NCI-H1105 (cell line): ENCODE measurements around the gene ZBTB37.
"Not testable (repeated sequence)": the region's sequence is repeated elsewhere in the genome, so short reads cannot be mapped to it uniquely, and the experiment has no call there.

Experiments
- DNase-seq: peaks from one replicate; lab custom pipeline; 2025; lab: John Stamatoyannopoulos, UW

Gene ZBTB37

DNA sequence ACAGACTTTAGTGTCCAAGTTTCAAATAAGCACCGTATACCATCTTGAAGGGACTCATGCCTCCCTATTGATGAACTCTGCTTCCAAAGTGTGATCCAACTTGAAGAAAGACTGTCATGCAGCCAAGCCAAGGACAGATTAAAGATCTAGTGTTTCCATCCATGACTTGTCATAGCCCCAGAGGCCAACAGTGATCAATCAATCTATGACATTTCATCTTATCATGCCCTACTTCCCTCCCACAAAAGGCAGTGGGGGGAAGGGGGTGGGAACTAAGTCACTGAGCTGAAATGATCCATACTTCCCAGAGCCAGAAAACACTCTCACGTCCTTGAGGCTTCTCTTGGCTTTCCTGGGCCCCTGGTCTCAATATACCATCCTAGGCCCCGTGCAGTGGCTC lies 44.9 kb downstream of the ZBTB37 start:
- DNase-seq = no peak

DNA sequence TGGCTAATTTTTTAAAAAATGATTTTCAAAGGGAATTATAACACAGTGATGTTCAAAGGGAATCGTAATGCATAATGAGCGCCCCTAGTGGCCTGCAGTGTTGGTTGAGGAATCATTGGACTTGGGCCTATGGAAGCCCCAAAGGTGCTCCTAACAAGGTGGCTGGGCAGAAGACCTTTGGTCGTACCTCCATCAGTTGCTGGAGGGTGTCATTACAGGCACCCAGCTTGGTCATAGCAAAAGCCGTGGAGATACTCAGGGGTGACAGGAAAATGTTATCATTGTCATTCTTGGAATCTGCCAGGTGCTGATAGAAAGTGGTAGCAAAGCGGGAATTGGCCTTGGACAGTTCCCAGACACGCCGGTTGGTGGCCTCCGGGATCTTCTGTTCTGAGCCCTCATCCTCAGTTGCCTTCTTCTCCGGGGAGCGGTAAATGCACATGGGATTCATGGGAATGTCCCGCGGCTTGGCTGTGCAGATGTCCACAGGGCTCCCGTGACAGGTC lies 46.2 kb downstream of the ZBTB37 start:
- no peak for DNase-seq

DNA sequence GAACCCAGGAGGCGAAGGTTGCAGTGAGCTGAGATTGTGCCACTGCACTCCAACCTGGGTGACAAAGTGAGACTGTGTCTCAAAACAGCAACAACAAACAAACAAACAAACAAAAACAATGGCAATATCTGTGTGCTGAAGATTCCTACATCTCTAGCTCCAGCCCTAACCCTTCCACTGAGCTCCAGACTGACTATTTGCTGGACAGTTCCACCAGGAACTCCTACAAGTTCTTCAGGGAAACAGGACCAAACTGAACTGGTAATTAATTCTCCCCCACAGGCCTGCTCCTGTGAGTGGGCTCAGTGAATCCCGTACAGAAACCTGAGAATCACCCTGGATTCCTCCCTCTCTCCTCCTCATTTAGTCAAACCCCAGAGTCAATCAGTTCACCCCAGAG lies 47.4 kb downstream of the ZBTB37 start:
- DNase-seq = no peak

DNA sequence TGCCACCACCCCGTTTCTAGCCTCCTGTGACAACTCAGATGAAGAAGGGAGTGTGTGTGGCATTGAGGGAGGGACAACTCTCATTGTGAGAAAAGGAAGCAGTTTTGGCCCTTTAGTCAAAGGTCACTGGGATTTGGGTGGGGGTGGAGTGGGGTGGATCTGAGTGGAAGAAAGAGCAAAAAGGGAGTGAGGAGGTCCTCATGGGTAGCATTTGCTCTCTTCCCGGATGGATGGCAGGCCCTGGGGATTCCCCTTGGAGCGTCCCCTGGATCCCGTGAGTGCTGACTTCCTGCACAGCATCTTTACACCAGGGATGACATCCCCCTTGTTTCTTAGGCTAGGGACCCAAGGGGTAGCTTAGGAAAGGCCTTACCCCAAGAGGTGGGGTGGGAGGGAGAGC lies 48.5 kb downstream of the ZBTB37 start:
- no peak for DNase-seq

DNA sequence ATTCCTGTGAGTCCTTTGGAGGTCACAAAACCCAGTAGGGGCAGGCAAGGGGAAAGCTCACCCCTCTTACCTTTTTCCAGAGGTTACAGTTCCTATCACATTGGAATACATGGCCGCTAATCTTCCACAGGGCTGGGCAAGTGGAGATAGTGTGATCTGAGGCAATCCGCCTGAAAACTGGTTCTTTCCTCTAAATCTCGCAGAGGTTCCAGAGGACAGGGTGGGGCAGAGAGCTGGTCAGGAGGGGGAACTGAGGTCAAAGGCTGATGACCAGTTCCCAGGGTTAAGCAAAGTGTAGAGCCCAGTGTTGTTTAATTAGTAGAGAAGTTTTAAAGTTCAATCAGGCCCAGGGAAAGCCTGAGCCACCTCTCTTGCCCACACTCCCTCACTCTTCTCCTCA lies 49.0 kb downstream of the ZBTB37 start, which contains the start of gene SERPINC1:
TSS of gene SERPINC1 (minus strand) at position 179 of the 400 bp plus-strand sequence. CDS start at position 111, 68 bp downstream.
- no peak for DNase-seq

DNA sequence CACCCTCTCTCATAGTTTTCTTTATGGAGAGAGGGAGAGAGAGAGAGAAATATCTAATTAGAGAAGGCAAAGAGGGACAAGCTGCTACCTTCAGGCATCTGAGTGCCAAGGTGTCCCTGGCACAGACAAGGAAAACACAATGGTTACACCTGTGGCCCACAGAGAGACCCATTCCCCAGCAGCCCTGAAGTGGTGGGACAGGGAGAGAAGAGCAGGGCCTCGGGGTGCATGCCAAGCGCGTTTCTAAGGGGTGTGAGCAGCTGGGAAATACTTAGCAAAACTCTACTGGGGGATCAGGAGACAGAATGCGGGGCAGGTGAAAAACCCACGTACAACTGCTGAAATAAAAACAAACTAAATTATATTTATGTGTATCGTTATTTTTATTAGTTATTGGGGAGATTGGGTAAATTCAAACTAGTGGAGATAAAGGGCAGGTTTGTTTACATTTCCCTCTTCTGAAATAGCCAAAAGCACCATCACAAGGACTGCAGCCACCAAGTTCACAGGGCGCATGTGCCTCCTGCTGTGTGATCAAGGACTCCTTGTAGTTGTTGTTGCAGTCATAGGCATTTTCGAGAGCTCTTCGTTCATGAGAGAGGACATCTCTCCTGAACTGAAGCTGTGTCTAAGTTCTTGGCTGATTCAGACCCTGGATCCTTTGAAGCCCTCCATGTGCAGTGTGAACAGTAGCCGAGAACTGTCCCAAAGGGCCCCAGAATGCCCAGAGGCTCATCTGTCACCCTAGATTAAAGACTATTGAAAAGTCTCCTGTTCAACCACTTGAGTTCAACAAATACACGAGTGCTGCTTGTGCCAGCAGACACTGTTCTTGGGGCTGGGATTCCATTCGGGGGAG lies 49.7 kb downstream of the ZBTB37 start:
- no peak for DNase-seq

DNA sequence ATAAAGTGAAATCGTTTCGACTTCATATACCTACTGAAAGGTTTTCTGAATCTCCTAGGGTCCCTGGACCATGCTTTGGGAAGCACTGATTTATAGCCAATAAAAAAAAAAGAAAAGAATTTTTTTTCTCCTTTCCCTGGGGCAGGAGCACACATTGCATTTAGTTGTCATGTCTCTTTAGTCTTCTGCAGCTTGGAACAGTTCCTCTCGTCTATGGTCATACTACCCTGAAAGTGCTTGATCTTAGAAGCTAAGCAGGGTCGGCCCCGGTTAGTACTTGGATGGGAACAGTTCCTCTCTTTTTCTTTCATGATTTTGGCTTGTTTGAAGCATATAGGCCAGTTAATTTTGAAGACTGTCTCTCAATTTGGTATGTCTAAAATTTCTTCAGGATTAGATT lies 52.7 kb downstream of the ZBTB37 start:
- DNase-seq = no peak

DNA sequence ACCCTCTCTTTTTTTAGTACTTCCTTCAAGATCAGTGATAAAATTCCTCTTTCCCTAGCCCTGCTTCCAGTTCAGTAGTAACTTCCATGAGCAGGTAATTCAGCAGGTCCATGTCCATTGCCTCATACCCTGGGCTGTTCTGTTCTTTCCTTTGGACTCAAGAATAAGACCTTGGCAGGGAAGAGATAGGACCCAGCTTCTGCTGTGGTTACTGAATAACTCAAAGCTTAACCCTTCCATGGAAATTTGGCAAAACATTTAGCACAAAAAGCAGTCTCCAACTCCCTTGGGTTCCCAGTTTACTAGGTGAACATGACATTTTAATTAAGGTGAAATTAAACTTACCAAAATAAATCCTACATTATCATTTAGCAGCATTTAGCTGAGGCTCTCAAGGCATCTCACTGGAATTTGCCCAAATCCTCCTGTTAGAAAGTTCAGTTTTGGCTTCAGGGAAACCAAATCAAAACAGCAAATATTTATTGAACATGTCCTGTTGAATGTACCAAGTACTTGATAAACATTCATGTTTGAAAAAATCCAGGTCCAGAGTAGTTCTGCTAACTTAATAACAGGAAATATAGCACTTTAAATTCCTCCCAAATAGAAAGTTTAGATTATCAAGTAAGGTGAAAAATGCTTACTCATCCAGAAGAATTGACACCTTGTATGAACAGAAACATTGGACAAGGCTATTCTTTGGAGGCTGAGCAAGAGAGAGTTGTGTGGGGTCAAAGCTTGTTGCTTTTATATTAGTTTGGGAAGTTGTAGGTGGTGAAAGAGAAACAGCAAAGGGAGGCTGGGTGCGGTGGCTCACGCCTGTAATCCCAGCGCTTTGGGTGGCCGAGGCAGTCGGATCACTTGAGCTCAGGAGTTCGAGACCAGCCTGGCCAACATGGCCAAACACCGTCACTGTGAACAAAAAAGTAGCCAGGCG lies 57.4 kb downstream of the ZBTB37 start:
- DNase-seq = no peak

DNA sequence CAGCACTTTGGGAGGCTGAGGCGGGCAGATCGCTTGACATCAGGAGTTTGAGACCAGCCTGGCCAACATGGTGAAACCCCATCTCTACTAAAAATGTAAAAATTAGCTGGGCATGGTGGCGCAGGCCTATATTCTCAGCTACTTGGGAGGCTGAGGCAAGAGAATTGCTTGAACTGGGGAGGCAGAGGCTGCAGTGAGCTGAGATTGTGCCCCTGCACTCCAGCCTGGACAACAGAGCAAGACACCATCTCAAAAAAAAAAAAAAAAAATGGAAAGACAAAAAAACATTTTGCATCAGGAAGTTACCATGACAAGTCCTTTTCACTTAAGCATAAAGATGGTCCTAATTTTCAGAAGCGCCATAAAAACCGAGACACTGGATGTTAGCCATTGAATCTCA lies 62.4 kb downstream of the ZBTB37 start:
- not testable (repeated sequence) for DNase-seq

DNA sequence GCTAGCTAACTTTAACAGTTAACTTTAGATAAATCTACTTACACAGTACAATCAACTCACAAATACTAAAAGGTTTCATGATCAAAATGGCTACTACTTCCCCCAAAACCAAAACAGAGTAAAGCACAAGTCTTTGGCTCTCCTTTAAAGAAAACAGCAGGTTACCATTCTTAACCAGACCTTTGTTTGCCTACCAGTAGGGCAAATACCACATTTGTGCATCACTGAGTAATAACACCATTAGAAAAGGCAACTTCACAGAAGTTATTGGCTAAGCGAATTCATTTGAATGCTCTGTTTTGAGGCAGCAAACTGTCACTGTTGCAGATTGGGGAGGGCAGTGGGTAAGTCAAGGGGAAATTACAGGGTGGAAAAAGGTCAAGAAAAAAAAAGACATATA lies 66.3 kb downstream of the ZBTB37 start:
- no peak for DNase-seq

DNA sequence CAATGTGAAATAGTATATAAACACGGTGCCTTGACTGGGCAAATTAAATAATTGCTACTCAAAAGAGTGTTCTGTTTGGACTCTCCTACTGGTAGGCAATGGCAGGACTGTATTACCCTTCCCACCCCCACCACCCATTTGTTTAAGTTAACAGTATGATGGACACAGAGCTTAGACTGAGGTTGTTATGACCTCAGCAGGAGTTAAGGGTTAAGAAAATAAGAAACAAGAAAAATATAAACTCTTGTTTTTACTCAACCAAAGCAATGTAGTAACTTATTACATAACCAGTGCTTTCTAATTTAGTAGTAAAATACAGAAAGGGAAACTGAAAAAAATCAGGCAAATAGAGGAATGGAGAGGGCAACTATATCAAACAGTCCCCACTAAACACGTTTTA lies 68.9 kb downstream of the ZBTB37 start:
- no peak for DNase-seq

DNA sequence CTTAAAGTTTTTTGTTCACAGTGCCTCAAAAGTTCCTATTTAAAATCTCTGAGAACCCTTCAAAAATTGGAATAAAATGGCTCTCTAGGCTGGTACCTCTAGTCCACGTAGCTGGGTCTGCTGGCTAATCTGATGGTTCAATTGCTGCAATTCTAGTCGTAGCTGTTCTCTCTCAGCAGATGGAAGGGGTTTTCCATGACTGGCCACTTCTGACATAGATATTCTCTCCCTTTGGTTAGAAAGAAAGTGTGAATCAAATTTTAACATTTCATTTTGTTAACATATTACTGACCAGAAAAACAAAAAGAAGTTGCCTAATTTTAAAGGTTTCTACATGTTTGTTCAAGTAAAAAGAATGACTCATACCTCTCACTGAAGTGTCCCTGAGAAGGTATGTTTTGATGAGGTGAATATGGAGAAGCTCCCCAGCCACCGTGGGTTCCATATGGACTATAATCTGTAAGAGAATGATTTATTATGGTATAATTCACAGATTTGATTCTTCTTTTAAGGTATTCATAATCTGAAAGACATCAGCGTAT lies 78.3 kb downstream of the ZBTB37 start:
- no peak for DNase-seq

DNA sequence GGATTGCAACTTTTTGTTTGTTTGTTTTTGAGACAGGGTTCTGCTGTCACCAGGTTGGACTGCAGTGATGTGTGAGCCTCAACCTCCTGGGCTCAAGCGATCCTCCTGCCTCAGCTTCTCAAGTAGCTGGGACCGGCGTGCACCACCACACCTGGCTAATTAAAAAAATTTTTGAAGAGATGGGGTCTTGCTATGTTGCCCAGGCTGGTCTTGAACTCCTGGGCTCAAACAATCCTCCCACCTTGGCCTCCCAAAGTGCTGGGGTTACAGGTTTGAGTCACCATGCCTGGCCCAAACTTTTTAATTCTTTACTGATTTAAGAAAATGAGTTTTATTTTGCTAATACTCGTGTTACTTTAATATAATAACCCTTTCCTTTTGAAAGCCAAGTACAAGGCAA lies 80.4 kb downstream of the ZBTB37 start:
- DNase-seq = no peak
